Peyer's patch (tissue), 4 donors: ENCODE data around the gene SMIM45.
A peak's percentile ranks its signal among the peaks of the same experiment; 100 is the strongest.

Experiments used
- POLR2A ChIP-seq, 2 donors: fragments of 450-650 bp; IDR thresholded peaks; one replicate each; pipeline ENCODE4 v1.5.1; 2017; ENCODE audit warnings: antibody characterized with exemption in 2 of 2, mild to moderate bottlenecking in 2 of 2, moderate library complexity in 2 of 2
- TF ChIP-seq, protein P1 (sequence below), 6 experiments: fragments of 450-650 bp in 4 of 6; fragments of 200-600 bp in 2 of 6; sonication (generic) in 1 of 6; IDR thresholded peaks; one replicate each; pipeline ENCODE4 v1.5.1; 2017 to 2019; ENCODE audit warnings: antibody characterized with exemption in 6 of 6, mild to moderate bottlenecking in 3 of 6, moderate library complexity in 1 of 6

DNA sequence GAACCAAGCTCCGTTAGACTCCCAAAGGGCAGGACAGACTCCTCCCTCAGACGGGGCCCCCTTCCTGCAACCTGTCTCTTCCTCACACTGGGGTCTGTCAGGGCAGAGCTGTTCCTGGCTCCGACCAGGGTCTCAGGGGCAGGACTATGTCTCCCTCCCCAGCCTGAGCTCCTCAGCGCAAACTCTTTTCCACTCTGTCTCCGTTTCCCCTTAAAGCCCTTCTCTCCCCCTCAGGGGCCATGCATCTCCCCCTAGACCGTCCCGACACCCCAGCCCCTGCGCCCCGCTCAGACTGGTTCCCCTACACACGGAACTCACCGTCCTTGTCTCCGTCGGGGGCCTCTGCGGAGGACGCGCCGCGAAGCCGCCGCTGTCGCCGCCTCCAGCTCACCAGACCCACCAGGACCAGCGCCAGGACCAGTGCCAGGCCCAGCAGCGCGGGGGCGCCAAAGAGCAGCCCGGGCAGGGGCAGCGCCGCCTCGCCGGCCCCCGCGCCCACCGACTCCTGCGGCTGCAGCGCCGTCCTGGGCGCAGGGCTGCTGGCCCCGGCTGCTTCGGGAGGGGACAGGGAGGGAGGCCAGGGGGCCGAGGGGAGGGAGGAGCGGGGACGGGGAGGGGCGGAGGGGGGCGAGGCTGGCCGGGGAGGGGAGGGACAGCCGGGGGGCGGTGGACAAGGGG lies 26.0 kb upstream of the SMIM45 start:
- TF ChIP-seq, protein P1, sequence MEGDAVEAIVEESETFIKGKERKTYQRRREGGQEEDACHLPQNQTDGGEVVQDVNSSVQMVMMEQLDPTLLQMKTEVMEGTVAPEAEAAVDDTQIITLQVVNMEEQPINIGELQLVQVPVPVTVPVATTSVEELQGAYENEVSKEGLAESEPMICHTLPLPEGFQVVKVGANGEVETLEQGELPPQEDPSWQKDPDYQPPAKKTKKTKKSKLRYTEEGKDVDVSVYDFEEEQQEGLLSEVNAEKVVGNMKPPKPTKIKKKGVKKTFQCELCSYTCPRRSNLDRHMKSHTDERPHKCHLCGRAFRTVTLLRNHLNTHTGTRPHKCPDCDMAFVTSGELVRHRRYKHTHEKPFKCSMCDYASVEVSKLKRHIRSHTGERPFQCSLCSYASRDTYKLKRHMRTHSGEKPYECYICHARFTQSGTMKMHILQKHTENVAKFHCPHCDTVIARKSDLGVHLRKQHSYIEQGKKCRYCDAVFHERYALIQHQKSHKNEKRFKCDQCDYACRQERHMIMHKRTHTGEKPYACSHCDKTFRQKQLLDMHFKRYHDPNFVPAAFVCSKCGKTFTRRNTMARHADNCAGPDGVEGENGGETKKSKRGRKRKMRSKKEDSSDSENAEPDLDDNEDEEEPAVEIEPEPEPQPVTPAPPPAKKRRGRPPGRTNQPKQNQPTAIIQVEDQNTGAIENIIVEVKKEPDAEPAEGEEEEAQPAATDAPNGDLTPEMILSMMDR (IDR thresholded peaks at IDR 0.05): peak; percentile 71 to 97 (median 86)
- TF ChIP-seq POLR2A (IDR thresholded peaks at IDR 0.05): no peak
